ENCODE measurements around the gene SLC1A7.

GRCh38 chr1:53084589-53084971, 57.9 kb downstream of the SLC1A7 start:
- TF ChIP-seq CTCF (IDR thresholded peaks at IDR 0.05) (no peak), POLR2AphosphoS5 (IDR thresholded peaks at IDR 0.05) (no peak), POLR2A (IDR thresholded peaks at IDR 0.05; ENCODE audit: low read depth) (no peak)

Measured in esophagus muscularis mucosa (tissue), 3 donors.